ENCODE measurements around the gene GPN3. TPM values are rescaled to one million over a fixed set of nuclear protein-coding genes. Genes with fewer than 3 reads are reported as not detected.

GPN3 gene
- total and polyA plus RNA-seq, 2 of the 13 experiments (the other 11 are each of a cell fraction or from before 2014, with no cell fraction given), result 28.7 to 29.5 TPM

- in situ Hi-C loops (cut with HindIII; ENCODE audit: extremely low pct_ligation_motif_present, low pct_unique_long_range_greater_than_20kb), result no loop called here
- ChIA-PET POLR2A (interaction anchor here (1.2 kb wide), 1 partner anchor 10 kb away, joined by 5 read pairs; the partner anchor contains the start of genes FAM216A and GPN3), CTCF (ENCODE audit: low intra/inter-chr PET ratio, low total read pairs) (no interaction called here)
- Histone ChIP-seq H3K79me2 (ENCODE audit: insufficient read depth, low read length) (no peaks in the 10 kb centered on the region), H3K9ac (ENCODE audit: insufficient read depth, low read depth, low read length) (no peak overlapping the region), H2AFZ (ENCODE audit: low read length) (no peak overlapping the region), H4K20me1 (ENCODE audit: insufficient read depth, low read length) (no peaks in the 10 kb centered on the region), H3K27me3 (ENCODE audit: control insufficient read depth in 1 of 2, insufficient read depth in 2 of 2, low read length in 2 of 2) (no peaks in the 10 kb centered on the region), H3K9me3 (ENCODE audit: low read length) (no peaks in the 10 kb centered on the region), H3K4me3 (replicated peaks in 1 of 3; ENCODE audit: insufficient read depth in 1 of 3, low read depth in 2 of 3, low read length in 3 of 3) (no peak overlapping the region), H3K4me1 (ENCODE audit: insufficient read depth, low read length) (peaks cover 9% of the 10 kb centered on the region), H3K4me2 (ENCODE audit: low read depth, low read length) (no peak overlapping the region), H3K36me3 (replicated peaks in 1 of 2; ENCODE audit: control insufficient read depth in 1 of 2, insufficient read depth in 2 of 2, low read length in 2 of 2) (peaks cover 9 to 56% of the 10 kb centered on the region in 2 experiments), H3K27ac (ENCODE audit: extremely low read length, insufficient read depth, low read length) (no peak overlapping the region)
- ATAC-seq, result no peak
- no peak for DNase-seq (ENCODE audit: low spot score)
- WGBS (ENCODE audit: low lambda C conversion rate), result 94% methylated on average over 4 of the region's 4 CpGs
- FAIRE-seq, result no peak
- no peak for TF ChIP-seq MEIS1 (CRISPR knock-in tag; IDR thresholded peaks at IDR 0.05; ENCODE audit: borderline replicate concordance)
- no peak for TF ChIP-seq MIER3 (CRISPR knock-in tag; IDR thresholded peaks at IDR 0.05; ENCODE audit: borderline replicate concordance)
- TF ChIP-seq, protein P1, sequence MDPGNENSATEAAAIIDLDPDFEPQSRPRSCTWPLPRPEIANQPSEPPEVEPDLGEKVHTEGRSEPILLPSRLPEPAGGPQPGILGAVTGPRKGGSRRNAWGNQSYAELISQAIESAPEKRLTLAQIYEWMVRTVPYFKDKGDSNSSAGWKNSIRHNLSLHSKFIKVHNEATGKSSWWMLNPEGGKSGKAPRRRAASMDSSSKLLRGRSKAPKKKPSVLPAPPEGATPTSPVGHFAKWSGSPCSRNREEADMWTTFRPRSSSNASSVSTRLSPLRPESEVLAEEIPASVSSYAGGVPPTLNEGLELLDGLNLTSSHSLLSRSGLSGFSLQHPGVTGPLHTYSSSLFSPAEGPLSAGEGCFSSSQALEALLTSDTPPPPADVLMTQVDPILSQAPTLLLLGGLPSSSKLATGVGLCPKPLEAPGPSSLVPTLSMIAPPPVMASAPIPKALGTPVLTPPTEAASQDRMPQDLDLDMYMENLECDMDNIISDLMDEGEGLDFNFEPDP (CRISPR knock-in tag; conservative IDR thresholded peaks at IDR 0.05), result no peak
- no peak for TF ChIP-seq GMEB1 (CRISPR knock-in tag; IDR thresholded peaks at IDR 0.05; ENCODE audit: borderline replicate concordance)
- intact Hi-C loops (cut with micrococcal nuclease; ENCODE audit: unreplicated experiment), result no loop called here
- no TSS peak for BruUV-seq (replicated peaks)
Observed at GRCh38 chr12:110458756-110459155, 9.3 kb downstream of the GPN3 start.

Measured in HepG2 (cell line).